ENCODE measurements around the gene P2RX6.
"Not testable (repeated sequence)": the region's sequence is repeated elsewhere in the genome, so short reads cannot be mapped to it uniquely, and the experiment has no call there.

P2RX6 gene

GRCh38 chr22:21014726-21015465, at the start of gene P2RX6:
TSS of gene P2RX6 (plus strand) at chr22:21015165. CDS start at chr22:21015175, 10 bp downstream.
- Histone ChIP-seq H3K4me1 (ENCODE audit: control insufficient read depth in 1 of 2, insufficient read depth in 2 of 2, low read length in 2 of 2) (peaks cover 12 to 29% of the 10 kb centered on the region in 2 donors), H3K9me3 (ENCODE audit: control insufficient read depth in 1 of 2, low read length in 2 of 2) (no peaks in the 10 kb centered on the region), H3K27ac (ENCODE audit: low read depth, low read length) (no peak within 1 kb of the TSS), H3K27me3 (ENCODE audit: control insufficient read depth in 1 of 2, insufficient read depth in 2 of 2, low read length in 2 of 2) (no peaks in the 10 kb centered on the region), H3K9ac (ENCODE audit: low read depth in 1 of 2, low read length in 2 of 2) (peak within 1 kb of the TSS in 1 of 2 donors; percentile 34), H3K36me3 (ENCODE audit: control insufficient read depth in 1 of 2, insufficient read depth in 2 of 2, low read length in 2 of 2) (no peaks in the 10 kb centered on the region), H3K4me3 (ENCODE audit: low read depth in 1 of 2, low read length in 2 of 2) (peak within 1 kb of the TSS; percentile 42 to 54)

GRCh38 chr22:20965888-20966855, 48.8 kb upstream of the P2RX6 start:
- H3K9me3 ChIP-seq (ENCODE audit: control insufficient read depth in 1 of 2, low read length in 2 of 2), result no peaks in the 10 kb centered on the region
- H3K27ac ChIP-seq (ENCODE audit: low read depth, low read length), result no peak overlapping the region
- peaks cover 22% of the 10 kb centered on the region in 2 donors for H3K4me1 ChIP-seq (ENCODE audit: control insufficient read depth in 1 of 2, insufficient read depth in 2 of 2, low read length in 2 of 2)
- no peaks in the 10 kb centered on the region for H3K36me3 ChIP-seq (ENCODE audit: control insufficient read depth in 1 of 2, insufficient read depth in 2 of 2, low read length in 2 of 2)
- no peak overlapping the region for H3K9ac ChIP-seq (ENCODE audit: low read depth in 1 of 2, low read length in 2 of 2)
- H3K27me3 ChIP-seq (ENCODE audit: control insufficient read depth in 1 of 2, insufficient read depth in 2 of 2, low read length in 2 of 2), result peaks cover 0 to 3% of the 10 kb centered on the region in 2 donors
- no peak overlapping the region for H3K4me3 ChIP-seq (ENCODE audit: low read depth in 1 of 2, low read length in 2 of 2)

GRCh38 chr22:20966883-20967696, 47.9 kb upstream of the P2RX6 start, which contains the start of gene AIFM3:
TSS of gene AIFM3 (plus strand) at chr22:20967255. CDS start at chr22:20967945, 690 bp downstream.
- H3K9me3 ChIP-seq (ENCODE audit: control insufficient read depth in 1 of 2, low read length in 2 of 2), result no peaks in the 10 kb centered on the region
- no peaks in the 10 kb centered on the region for H3K36me3 ChIP-seq (ENCODE audit: control insufficient read depth in 1 of 2, insufficient read depth in 2 of 2, low read length in 2 of 2)
- peaks cover 18% of the 10 kb centered on the region in 2 donors for H3K4me1 ChIP-seq (ENCODE audit: control insufficient read depth in 1 of 2, insufficient read depth in 2 of 2, low read length in 2 of 2)
- H3K4me3 ChIP-seq (ENCODE audit: low read depth in 1 of 2, low read length in 2 of 2), result no peak within 1 kb of the TSS
- peaks cover 0 to 3% of the 10 kb centered on the region in 2 donors for H3K27me3 ChIP-seq (ENCODE audit: control insufficient read depth in 1 of 2, insufficient read depth in 2 of 2, low read length in 2 of 2)
- no peak within 1 kb of the TSS for H3K9ac ChIP-seq (ENCODE audit: low read depth in 1 of 2, low read length in 2 of 2)
- no peak within 1 kb of the TSS for H3K27ac ChIP-seq (ENCODE audit: low read depth, low read length)

GRCh38 chr22:20967697-20968211, 47.2 kb upstream of the P2RX6 start:
- Histone ChIP-seq H3K27ac (ENCODE audit: low read depth, low read length) (no peak overlapping the region), H3K9me3 (ENCODE audit: control insufficient read depth in 1 of 2, low read length in 2 of 2) (no peaks in the 10 kb centered on the region)

GRCh38 chr22:20968281-20968977, 46.5 kb upstream of the P2RX6 start:
- Histone ChIP-seq H3K4me3 (ENCODE audit: low read depth in 1 of 2, low read length in 2 of 2) (no peak overlapping the region), H3K9me3 (ENCODE audit: control insufficient read depth in 1 of 2, low read length in 2 of 2) (no peaks in the 10 kb centered on the region), H3K27me3 (ENCODE audit: control insufficient read depth in 1 of 2, insufficient read depth in 2 of 2, low read length in 2 of 2) (peaks cover 0 to 3% of the 10 kb centered on the region in 2 donors), H3K9ac (ENCODE audit: low read depth in 1 of 2, low read length in 2 of 2) (no peak overlapping the region), H3K4me1 (ENCODE audit: control insufficient read depth in 1 of 2, insufficient read depth in 2 of 2, low read length in 2 of 2) (peaks cover 18% of the 10 kb centered on the region in 2 donors), H3K36me3 (ENCODE audit: control insufficient read depth in 1 of 2, insufficient read depth in 2 of 2, low read length in 2 of 2) (no peaks in the 10 kb centered on the region), H3K27ac (ENCODE audit: low read depth, low read length) (no peak overlapping the region)

More at GRCh38 chr22:20967697-20968211, 47.2 kb upstream of the P2RX6 start:
- no peaks in the 10 kb centered on the region for H3K36me3 ChIP-seq (ENCODE audit: control insufficient read depth in 1 of 2, insufficient read depth in 2 of 2, low read length in 2 of 2)
- H3K4me3 ChIP-seq (ENCODE audit: low read depth in 1 of 2, low read length in 2 of 2), result no peak overlapping the region
- H3K4me1 ChIP-seq (ENCODE audit: control insufficient read depth in 1 of 2, insufficient read depth in 2 of 2, low read length in 2 of 2), result peaks cover 18% of the 10 kb centered on the region in 2 donors
- peaks cover 0 to 3% of the 10 kb centered on the region in 2 donors for H3K27me3 ChIP-seq (ENCODE audit: control insufficient read depth in 1 of 2, insufficient read depth in 2 of 2, low read length in 2 of 2)
- H3K9ac ChIP-seq (ENCODE audit: low read depth in 1 of 2, low read length in 2 of 2), result no peak overlapping the region

- Histone ChIP-seq H3K4me1 (ENCODE audit: control insufficient read depth in 1 of 2, insufficient read depth in 2 of 2, low read length in 2 of 2) (peaks cover under 1 to 2% of the 10 kb centered on the region in 2 donors), H3K4me3 (ENCODE audit: low read depth in 1 of 2, low read length in 2 of 2) (no peak overlapping the region), H3K9me3 (ENCODE audit: control insufficient read depth in 1 of 2, low read length in 2 of 2) (no peaks in the 10 kb centered on the region), H3K36me3 (ENCODE audit: control insufficient read depth in 1 of 2, insufficient read depth in 2 of 2, low read length in 2 of 2) (no peaks in the 10 kb centered on the region), H3K27me3 (ENCODE audit: control insufficient read depth in 1 of 2, insufficient read depth in 2 of 2, low read length in 2 of 2) (no peaks in the 10 kb centered on the region), H3K27ac (ENCODE audit: low read depth, low read length) (no peak overlapping the region), H3K9ac (ENCODE audit: low read depth in 1 of 2, low read length in 2 of 2) (no peak overlapping the region)
Observed at GRCh38 chr22:20970939-20971657, 43.9 kb upstream of the P2RX6 start.

GRCh38 chr22:20972014-20972694, 42.8 kb upstream of the P2RX6 start:
- not testable (repeated sequence) for H3K9ac ChIP-seq (ENCODE audit: low read depth in 1 of 2, low read length in 2 of 2); H3K27me3 ChIP-seq (ENCODE audit: control insufficient read depth in 1 of 2, insufficient read depth in 2 of 2, low read length in 2 of 2); H3K36me3 ChIP-seq (ENCODE audit: control insufficient read depth in 1 of 2, insufficient read depth in 2 of 2, low read length in 2 of 2); H3K4me3 ChIP-seq (ENCODE audit: low read depth in 1 of 2, low read length in 2 of 2); H3K27ac ChIP-seq (ENCODE audit: low read depth, low read length); H3K9me3 ChIP-seq (ENCODE audit: control insufficient read depth in 1 of 2, low read length in 2 of 2); H3K4me1 ChIP-seq (ENCODE audit: control insufficient read depth in 1 of 2, insufficient read depth in 2 of 2, low read length in 2 of 2)

- Histone ChIP-seq H3K4me1 (ENCODE audit: control insufficient read depth in 1 of 2, insufficient read depth in 2 of 2, low read length in 2 of 2) (no peaks in the 10 kb centered on the region), H3K36me3 (ENCODE audit: control insufficient read depth in 1 of 2, insufficient read depth in 2 of 2, low read length in 2 of 2) (no peaks in the 10 kb centered on the region), H3K9me3 (ENCODE audit: control insufficient read depth in 1 of 2, low read length in 2 of 2) (no peaks in the 10 kb centered on the region), H3K27me3 (ENCODE audit: control insufficient read depth in 1 of 2, insufficient read depth in 2 of 2, low read length in 2 of 2) (no peaks in the 10 kb centered on the region), H3K27ac (ENCODE audit: low read depth, low read length) (no peak overlapping the region), H3K9ac (ENCODE audit: low read depth in 1 of 2, low read length in 2 of 2) (no peak overlapping the region), H3K4me3 (ENCODE audit: low read depth in 1 of 2, low read length in 2 of 2) (no peak overlapping the region)
Observed at GRCh38 chr22:20972933-20973577, 41.9 kb upstream of the P2RX6 start.
